Measurements from ENCODE around the gene GALR1.

The GALR1 gene

DNA sequence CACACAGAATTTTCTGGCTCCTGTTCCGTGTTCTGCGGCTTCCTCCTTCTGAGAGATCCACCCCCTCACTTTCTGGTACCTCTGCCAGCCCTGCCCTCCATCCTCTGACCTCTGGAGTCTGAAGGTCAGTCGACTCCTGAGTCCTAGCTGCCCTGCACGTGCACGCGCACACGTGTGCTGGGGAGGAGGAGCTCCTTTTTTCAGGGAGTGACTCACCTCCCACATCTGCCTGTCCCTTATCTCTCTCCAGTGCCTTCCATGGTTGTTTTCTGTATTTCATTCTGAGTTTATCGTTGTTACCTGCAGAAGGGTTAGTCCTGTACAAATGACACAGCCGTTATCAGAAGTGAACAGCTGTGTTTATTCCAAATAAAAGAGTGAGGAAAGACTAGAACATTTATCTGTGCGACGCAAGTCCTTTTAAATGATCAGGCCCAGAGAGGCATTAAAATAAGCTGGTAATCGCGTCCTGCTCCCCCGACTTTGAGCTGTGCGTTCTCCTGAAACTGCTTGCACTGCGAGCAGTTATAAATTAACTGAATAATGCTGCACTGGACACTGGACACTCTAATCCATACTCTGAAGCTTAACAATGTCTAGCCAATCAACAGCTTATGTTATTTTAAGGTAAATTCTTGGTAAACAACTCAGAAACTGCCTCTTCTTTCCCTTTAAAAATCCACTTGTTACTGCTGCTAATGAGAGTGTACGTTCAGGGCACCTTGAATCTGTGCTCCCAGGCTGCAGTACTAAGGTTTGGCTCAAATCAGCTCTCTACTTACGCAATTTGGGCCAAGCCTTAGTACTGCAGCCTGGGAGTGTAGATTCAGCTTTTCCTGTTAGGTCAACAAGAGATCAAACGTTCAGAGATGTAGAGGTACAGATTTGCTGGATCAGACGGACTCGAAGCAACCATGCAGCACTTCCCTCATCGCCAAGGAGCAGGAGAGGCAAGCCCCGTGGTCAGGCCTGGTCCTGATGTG, 72.5 kb downstream of the GALR1 start:
- no peak for DNase-seq

- DNase-seq, result no peak
These were observed 74.1 kb downstream of the GALR1 start for GRCh38 chr18:77323640-77324299.
